IPS DF 4.7 (cell line): Measurements from ENCODE around the gene FOS.

Experiments
- DNase-seq: peaks from one replicate; pipeline ENCODE4 v3.0.0-alpha.2; 2013; ENCODE audit warnings: low spot score; ENCODE audit errors: extremely low read depth

FOS gene

GRCh38 chr14:75318353-75318752, 39.7 kb downstream of the FOS start:
- no peak for DNase-seq

- no peak for DNase-seq
Measured at GRCh38 chr14:75319021-75319420, 40.4 kb downstream of the FOS start.

DNA sequence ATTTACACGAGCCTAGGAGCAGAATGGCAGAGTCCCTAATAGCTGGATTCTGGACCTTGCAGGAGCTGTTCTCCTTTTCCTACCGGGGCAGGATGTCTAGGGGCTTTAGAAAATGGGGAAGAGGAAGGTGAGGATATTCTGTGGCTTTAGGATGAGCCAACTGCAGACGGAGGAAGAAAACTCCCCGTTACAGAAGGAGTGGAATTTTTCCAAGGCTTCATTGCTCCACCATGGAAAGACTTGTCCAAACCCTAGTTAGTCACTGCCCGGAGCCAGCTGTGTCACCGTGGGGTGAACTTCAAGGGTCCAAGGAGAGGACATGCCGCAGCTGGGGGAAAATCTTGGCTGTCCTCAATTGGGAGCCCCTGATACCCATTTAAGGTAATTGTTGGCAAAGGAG, 41.6 kb downstream of the FOS start:
- no peak for DNase-seq

GRCh38 chr14:75322746-75323145, 44.1 kb downstream of the FOS start:
- no peak for DNase-seq

- DNase-seq: no peak
Measured at GRCh38 chr14:75323571-75323970, 44.9 kb downstream of the FOS start.

DNA sequence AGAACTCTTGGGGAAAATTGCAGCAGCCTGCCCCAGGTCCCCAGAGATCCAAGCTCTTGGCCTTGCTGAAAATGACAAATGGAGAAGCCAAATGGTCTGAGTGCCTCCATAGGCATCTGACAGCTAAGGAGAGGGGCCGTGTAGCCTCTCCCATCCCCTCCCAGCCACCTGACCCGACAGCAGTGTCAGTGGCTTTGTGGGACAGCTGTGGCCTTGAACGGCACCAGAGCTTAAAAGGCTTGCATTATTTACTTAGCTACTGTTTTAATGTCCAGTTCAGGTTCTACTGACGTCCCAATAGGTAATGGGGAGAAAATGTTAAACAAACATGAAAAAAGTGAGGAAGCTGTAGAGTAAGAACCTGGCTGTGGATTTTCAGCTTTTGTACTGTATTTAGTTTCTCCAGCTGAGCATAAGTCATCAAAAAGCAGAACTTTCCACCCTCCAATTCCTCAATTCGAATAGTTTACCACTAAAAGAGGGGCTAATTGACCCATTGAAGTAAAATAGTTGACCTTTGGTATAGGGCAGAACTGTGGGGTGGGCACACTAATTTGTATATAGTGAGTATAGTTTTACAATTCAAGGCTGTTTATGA, 50.0 kb downstream of the FOS start:
- no peak for DNase-seq

GRCh38 chr14:75329369-75329768, 50.7 kb downstream of the FOS start:
- no peak for DNase-seq

DNA sequence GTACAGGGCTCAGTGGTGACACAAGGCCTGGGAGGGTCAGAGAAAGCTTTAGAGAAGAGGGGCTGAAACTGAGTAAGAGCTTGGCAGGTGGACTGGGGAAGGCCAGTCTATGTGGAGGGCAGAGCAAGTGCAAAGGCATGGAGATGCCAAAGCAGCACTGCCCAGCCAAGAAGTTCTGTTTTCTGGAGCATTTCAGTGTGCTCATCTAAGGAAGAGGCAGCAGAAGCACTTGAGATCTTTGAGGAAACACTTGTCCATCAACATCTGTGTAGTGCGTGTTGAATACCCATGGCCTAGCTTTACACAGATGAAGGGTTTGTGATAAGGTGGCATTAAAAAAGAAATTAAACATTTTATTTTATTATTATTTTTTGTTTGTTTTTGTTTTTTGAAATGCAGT, 52.8 kb downstream of the FOS start:
- DNase-seq: no peak
